GM21390 (cell line): ENCODE results near the gene SLAMF7.
A peak's percentile ranks its signal among the peaks of the same experiment; 100 is the strongest.

Experiments
- ATAC-seq: cut with Tn5 transposase; IDR thresholded peaks from one replicate; pipeline ENCODE4 v1.9.1; 2021; ENCODE audit not compliant: unreplicated experiment

The SLAMF7 gene

GRCh38 chr1:160744852-160745520 lies 5.9 kb downstream of the SLAMF7 start:
- no peak for ATAC-seq

DNA sequence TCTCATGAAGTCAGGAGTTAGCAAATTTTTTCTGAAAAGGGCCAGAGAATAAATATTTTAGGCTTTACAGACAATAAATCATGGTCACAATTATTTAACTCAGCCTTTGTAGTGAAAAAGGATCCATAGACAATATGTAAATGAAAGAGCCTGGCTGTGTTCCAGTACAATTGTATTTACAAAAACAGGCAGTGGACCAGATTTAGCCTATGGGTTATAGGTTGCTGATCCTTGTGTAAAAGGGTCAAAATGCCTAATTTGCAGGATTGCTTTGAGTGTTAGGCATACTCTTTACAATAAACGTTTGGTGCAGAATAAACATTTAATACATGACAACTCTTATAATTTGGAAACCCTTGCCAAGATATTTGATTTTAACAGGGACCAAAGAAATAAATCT lies 6.5 kb downstream of the SLAMF7 start:
- ATAC-seq: no peak

GRCh38 chr1:160746836-160747500 lies 7.9 kb downstream of the SLAMF7 start:
- no peak for ATAC-seq

DNA sequence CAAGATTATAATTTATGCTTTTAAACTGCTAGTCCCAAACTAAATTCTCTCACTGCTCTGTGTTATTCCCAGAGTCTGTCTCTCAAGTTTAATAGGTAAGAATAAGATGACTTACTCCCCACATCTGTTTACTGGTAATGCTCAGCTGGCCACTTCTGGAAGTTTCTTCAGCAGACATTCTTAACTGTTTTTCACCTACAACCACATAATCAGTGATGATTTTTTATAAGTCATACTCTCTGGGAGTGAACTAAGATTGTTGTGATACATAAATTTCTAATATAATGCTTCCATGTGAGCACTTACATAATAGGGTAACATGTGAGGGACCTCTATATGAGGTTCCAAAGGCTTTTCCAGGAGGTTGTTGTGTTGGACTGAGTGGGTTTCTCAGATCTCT lies 8.7 kb downstream of the SLAMF7 start:
- ATAC-seq: no peak

GRCh38 chr1:160748181-160748877 lies 9.3 kb downstream of the SLAMF7 start:
- no peak for ATAC-seq

DNA sequence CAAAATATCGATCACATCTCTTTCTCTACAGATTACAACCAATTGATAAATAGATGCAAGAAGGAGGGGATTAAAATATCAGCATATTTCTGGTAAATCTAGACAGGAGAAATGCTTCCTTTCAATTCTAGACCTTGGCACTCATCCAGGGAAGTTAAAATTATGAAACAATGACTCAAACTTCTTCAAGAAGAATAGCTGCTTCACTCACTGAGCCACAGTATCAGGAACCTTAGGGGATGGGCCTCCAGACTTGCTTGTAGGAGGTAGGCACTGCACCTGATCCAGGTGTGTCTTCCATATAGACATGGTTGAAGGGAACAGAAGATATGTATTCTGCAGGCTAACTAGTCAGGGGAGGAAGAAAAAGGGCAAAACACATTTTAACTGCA lies 9.8 kb downstream of the SLAMF7 start:
- no peak for ATAC-seq

DNA sequence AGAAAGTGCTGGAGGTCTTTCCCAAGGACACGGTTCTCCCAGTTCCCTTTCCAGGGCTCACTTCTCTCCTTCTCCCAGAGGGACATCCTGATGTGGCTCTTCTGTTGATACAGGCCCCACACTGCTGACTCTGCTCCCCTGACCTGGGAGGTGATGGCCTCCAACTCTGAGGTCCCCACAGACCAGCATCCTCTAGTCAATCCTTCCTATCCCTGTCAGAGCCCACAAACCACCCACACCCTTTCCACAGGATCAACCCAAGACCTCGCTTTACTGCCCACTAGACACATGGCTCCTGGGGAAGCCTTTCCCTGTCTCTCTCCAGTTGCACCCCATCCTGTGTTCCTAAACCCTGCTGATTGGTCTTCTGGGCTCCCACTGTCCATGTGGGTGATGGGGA lies 11.6 kb downstream of the SLAMF7 start:
- no peak for ATAC-seq

DNA sequence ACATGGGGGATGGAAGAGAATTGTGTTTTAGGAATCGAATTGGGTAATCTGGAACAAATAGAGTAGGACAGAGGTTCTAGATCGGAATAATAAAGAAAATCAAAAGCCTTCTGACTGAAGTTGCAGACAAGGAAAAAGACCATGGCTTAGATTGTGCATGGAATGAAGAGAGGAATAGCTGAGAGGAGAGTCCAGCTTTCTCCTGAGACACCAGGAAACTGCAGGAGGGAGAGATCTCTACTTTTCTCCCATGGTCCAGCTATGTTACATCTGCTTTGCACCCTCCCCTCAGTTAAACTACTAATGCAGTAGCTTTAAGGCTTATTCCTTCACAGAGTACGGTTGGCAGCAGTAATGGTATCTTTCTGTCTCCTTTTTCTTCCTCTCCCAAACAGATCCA lies 13.4 kb downstream of the SLAMF7 start:
- ATAC-seq: no peak

DNA sequence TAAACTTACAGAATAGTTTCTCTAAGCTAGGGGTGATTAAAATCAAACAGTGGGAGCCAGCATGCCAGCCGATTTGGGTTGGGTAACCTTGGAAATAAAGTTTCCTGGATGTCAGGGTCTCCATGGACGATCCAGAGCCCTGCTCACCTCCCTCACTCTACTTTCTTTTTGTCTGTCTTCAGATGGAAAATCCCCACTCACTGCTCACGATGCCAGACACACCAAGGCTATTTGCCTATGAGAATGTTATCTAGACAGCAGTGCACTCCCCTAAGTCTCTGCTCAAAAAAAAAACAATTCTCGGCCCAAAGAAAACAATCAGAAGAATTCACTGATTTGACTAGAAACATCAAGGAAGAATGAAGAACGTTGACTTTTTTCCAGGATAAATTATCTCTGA lies 13.9 kb downstream of the SLAMF7 start:
- ATAC-seq: no peak

DNA sequence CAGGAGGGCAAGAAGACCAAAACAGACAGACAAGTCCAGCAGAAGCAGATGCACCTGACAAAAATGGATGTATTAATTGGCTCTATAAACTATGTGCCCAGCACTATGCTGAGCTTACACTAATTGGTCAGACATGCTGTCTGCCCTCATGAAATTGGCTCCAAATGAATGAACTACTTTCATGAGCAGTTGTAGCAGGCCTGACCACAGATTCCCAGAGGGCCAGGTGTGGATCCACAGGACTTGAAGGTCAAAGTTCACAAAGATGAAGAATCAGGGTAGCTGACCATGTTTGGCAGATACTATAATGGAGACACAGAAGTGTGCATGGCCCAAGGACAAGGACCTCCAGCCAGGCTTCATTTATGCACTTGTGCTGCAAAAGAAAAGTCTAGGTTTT lies 14.5 kb downstream of the SLAMF7 start:
- ATAC-seq: no peak

GRCh38 chr1:160755461-160755860 lies 16.4 kb downstream of the SLAMF7 start:
- ATAC-seq: no peak

- ATAC-seq: peak; percentile 60
These were observed 17.1 kb downstream of the SLAMF7 start for GRCh38 chr1:160755911-160756848.

GRCh38 chr1:160756849-160757201 lies 17.8 kb downstream of the SLAMF7 start:
- ATAC-seq: peak; percentile 15

DNA sequence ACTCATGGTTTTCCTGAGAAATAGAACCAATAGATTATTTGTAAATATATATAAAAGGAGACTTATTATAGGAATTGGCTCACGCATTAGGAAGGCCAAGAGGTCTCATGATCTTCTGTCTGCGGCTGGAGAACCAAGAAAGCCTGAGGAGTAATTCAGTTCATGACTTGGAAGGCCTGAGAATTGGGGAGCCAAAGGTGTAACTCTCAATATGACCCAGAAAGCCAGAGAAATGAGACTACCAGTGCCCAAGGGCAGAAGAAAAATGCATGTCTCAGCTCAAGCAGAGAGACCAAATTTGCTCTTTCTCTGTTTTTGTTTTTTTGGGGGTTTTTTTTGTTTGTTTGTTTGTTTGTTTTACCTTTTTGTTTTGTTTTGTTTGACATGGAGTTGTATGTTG lies 19.5 kb downstream of the SLAMF7 start:
- ATAC-seq: no peak

DNA sequence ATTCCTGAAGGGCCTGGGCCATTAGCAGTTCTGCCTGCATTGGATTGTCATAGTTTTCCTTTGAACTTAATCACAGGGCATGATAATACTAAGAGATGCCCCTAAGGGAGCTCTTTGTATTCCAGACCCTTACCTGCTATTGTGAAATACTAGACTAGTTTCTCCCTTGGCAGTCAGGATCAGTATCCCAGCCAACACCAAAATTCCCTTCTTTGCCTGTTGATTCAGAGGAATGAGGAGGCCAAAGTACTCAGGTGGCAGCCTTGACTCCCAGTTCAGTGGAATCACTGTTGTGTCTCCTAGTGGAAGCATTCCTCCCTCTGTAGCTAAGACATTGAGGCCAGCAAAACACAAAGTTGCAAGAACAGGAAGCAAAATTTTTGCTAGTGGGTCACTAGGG lies 20.7 kb downstream of the SLAMF7 start:
- no peak for ATAC-seq

DNA sequence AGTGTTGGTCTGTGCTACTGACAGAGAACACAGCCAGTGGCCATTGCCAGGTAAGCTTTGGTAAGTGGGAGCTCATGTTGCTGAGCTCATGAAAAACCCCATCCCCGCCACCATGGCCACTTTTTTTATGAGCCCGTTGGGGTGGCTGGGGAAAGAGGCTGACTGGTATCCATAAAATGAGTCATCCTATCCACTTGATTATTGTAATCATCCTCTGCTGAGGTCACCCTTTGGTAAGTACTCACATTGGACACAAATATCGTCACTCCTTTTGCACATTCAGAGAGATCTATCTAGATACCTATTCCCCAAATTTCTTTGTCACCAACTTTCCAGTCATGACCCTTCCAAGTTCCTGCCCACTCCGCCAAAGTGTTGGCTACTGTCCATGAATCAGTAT lies 22.0 kb downstream of the SLAMF7 start:
- no peak for ATAC-seq

GRCh38 chr1:160761886-160762285 lies 22.8 kb downstream of the SLAMF7 start:
- ATAC-seq: no peak

DNA sequence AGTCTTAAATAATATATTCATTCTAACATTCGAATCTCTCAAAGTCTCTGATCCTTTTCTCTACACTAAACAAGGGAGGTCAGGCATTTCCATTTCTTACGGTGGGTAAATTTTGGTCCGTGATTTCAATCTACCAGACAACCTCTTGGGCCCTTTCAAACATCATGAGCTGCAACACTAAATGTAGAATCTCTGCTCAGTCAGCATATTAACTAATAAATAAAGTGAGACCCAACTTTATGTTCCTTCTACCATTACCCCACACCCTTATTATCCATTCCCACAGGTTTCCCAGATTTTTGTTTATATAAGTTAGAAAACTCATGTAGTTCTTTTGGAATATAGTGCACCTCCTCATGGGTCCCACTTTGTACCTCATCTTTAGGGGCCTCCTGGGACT lies 24.9 kb downstream of the SLAMF7 start:
- no peak for ATAC-seq

DNA sequence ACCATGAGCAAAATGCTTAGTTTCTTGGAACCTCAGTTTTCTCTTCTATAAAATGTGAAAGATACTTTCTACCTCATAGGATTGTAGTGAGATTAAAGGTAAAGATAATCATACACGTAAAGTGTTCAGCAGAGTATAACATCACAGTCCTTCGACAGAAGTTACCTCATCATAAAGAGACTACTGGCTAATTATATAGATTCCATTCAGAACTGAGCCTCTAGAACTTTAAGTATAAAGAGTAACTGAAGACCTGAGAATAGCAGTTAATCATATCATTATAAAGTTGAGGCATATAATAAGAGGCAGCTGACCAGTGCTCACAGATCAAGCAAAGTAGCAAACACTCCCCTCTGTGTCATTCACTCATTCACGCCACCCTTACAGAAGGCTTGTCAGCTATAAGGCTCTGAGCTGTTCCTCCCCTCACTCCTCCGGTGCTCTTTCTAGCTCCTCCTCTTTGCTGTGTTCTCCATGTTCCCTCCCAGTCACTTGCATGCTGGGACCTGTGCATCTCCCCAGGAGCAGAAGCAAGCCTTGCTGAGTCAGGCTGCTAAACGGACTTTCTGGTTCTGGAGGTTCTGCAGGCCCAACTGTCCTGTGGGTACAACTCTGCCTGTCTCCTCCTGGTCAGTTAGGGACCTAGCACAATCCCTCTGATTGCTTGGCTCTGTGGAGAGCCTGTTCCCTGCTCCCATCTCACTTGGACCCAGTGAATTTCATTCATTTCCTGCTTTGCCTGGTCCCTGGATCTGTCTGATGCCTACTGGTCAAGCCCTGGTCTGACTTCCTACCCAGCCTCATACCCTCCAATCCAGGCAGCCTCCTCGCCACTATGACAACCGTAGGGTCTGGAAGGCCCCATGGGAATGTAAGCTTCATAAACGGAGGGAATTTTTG lies 28.6 kb downstream of the SLAMF7 start:
- ATAC-seq: peak; percentile 51

DNA sequence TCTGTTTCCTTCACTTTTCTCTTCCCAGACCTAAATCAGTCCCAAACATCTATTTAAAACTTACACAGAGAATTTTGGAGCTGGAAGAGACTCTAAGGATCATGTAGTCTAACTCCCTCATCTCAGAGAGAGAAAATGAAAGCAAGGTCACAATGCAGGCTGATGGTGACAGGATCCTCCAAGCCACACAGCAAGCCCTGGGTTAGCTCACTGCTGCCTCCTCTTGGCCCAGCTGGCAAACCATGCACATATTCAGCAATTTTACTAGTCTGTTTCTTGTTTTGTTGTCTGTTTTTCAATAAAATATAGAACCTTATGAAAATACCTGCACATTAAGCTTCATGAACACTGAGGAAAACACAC lies 29.2 kb downstream of the SLAMF7 start:
- peak; percentile 78 for ATAC-seq
